ENCODE measurements around the gene MAST4.

GRCh38 chr5:67152400-67152799 lies 556.2 kb downstream of the MAST4 start:
- TF ChIP-seq CTCF (optimal IDR thresholded peaks at IDR 0.05 in 1 of 3, IDR thresholded peaks at IDR 0.05 in 1 of 3, conservative IDR thresholded peaks at IDR 0.05 in 1 of 3; ENCODE audit: extremely low read depth in 1 of 3, insufficient read depth in 2 of 3, low read length in 3 of 3), result no peak
- TF ChIP-seq EZH2 (IDR thresholded peaks at IDR 0.05; ENCODE audit: low read length), result no peak

Data from keratinocyte (primary cell).